HCT116 (cell line): ENCODE results near the gene KHNYN. TPM values are rescaled to one million over a fixed set of nuclear protein-coding genes. Genes with fewer than 3 reads are reported as not detected.

Experiments used
- ATAC-seq: fragments of 200-7000 bp; cut with Tn5 transposase; 2 replicates; pipeline ENCODE4 v1.9.1; 2020; ENCODE audit warnings: mild to moderate bottlenecking, moderate library complexity
- BruUV-seq: library from RNA; stranded (reverse); fragments of 400-500 nt; replicated peaks from 2 replicates; lab custom pipeline; 2021; lab: Mats Ljungman, UMichigan
- CTCF ChIA-PET: fragments of 300-600 bp; sonication (Branson Sonifier 250); formaldehyde crosslinking; loops from one replicate; lab custom pipeline; 2021; ENCODE audit warnings: antibody characterized with exemption; lab: Charles Lee
- POLR2A ChIA-PET: fragments of 300-600, 350-600 bp; sonication (Branson Sonifier 250); formaldehyde crosslinking; loops from one replicate; lab custom pipeline; 2021; ENCODE audit warnings: antibody characterized with exemption; lab: Charles Lee
- RAD21 ChIA-PET, 2 experiments: fragments of 300-600 bp; sonication (Branson Sonifier 250); formaldehyde crosslinking; loops; one replicate each; lab custom pipeline; 2023; ENCODE audit warnings: low total read pairs in 2 of 2; ENCODE audit not compliant: uncharacterized antibody in 2 of 2, unreplicated experiment in 2 of 2, low non-redundant PET in 1 of 2; lab: Charles Lee
- DNase-seq: peaks from one replicate; pipeline ENCODE4 v3.0.0-alpha.2; 2010; ENCODE audit warnings: low read depth, low spot score
- H2AFZ ChIP-seq: fragments of 200-600 bp; shearing (Covaris generic), sonication (generic); 2 replicates; pipeline ENCODE4 v1.6.1; 2017; ENCODE audit warnings: low read depth, mixed run types, mixed read lengths, antibody characterized with exemption, low read length; ENCODE audit not compliant: poor library complexity, severe bottlenecking
- H3K27ac ChIP-seq: 2 replicates; pipeline ENCODE4 v1.5.1; 2012; ENCODE audit warnings: low read depth, low read length
- H3K27me3 ChIP-seq: fragments of 200-600 bp; sonication (generic); 2 replicates; pipeline ENCODE4 v1.6.1; 2016; ENCODE audit warnings: mixed run types, low read length, mixed read lengths; ENCODE audit not compliant: insufficient read depth
- H3K36me3 ChIP-seq, 2 experiments: fragments of 200-500 bp in 1 of 2; fragments of 200-600 bp in 1 of 2; sonication (Bioruptor generic) in 1 of 2; sonication (generic) in 1 of 2; 2 replicates each; pipeline versions ENCODE4 v1.5.1 to v1.6.1; 2014 to 2016; ENCODE audit warnings: low read length in 2 of 2, inconsistent platforms in 1 of 2, mixed read lengths in 1 of 2, mixed run types in 1 of 2; ENCODE audit not compliant: insufficient read depth in 2 of 2, control insufficient read depth in 1 of 2
- H3K4me1 ChIP-seq, 2 experiments: fragments of 200-600 bp in 1 of 2; sonication (generic) in 1 of 2; 2 replicates each; pipeline versions ENCODE4 v1.5.1 to v1.6.1; 2012 to 2017; ENCODE audit warnings: low read length in 2 of 2, inconsistent platforms in 1 of 2, mild to moderate bottlenecking in 1 of 2, mixed read lengths in 1 of 2, mixed run types in 1 of 2, moderate library complexity in 1 of 2; ENCODE audit not compliant: insufficient read depth in 2 of 2, control insufficient read depth in 1 of 2
- H3K4me2 ChIP-seq: fragments of 200-600 bp; sonication (generic); 2 replicates; pipeline ENCODE4 v1.6.1; 2017; ENCODE audit warnings: mixed run types, low read length, mixed read lengths
- H3K4me3 ChIP-seq, 2 experiments: fragments of 200-600 bp in 1 of 2; sonication (generic) in 1 of 2; replicated peaks in 1 of 2; 2 replicates each; pipeline ENCODE4 v1.5.1; 2011 to 2016; ENCODE audit warnings: low read length in 2 of 2, control low read depth in 1 of 2, low read depth in 1 of 2, mild to moderate bottlenecking in 1 of 2, mixed read lengths in 1 of 2, mixed run types in 1 of 2
- H3K79me2 ChIP-seq: fragments of 200-600 bp; sonication (generic); 2 replicates; pipeline ENCODE4 v1.6.1; 2017; ENCODE audit warnings: mild to moderate bottlenecking, mixed run types, low read length, moderate library complexity, mixed read lengths; ENCODE audit not compliant: insufficient read depth
- H3K9ac ChIP-seq: fragments of 200-600 bp; sonication (generic); 2 replicates; pipeline ENCODE4 v1.6.1; 2016; ENCODE audit warnings: low read length, mixed read lengths
- H3K9me2 ChIP-seq: fragments of 200-600 bp; sonication (generic), shearing (Covaris generic); 2 replicates; pipeline ENCODE4 v1.6.1; 2017; ENCODE audit warnings: mixed run types, mild to moderate bottlenecking, moderate library complexity; ENCODE audit not compliant: insufficient read depth
- H3K9me3 ChIP-seq, 2 experiments: fragments of 200-500 bp in 1 of 2; fragments of 200-600 bp in 1 of 2; sonication (Bioruptor generic) in 1 of 2; sonication (generic) in 1 of 2; 2 replicates each; pipeline ENCODE4 v1.6.1; 2014 to 2017; ENCODE audit warnings: low read length in 2 of 2, mixed read lengths in 2 of 2, inconsistent platforms in 1 of 2, low read depth in 1 of 2, mild to moderate bottlenecking in 1 of 2, mixed run types in 1 of 2, moderate library complexity in 1 of 2; ENCODE audit not compliant: control insufficient read depth in 1 of 2, insufficient read depth in 1 of 2
- H4K20me1 ChIP-seq: fragments of 200-600 bp; sonication (generic), shearing (Covaris generic); 2 replicates; pipeline ENCODE4 v1.6.1; 2017; ENCODE audit warnings: mixed run types, mild to moderate bottlenecking, moderate library complexity; ENCODE audit not compliant: insufficient read depth
- CBX3 ChIP-seq: IDR thresholded peaks from 2 replicates; pipeline ENCODE4 v1.6.1; 2012; ENCODE audit warnings: low read depth
- CEBPB ChIP-seq: IDR thresholded peaks from 2 replicates; pipeline ENCODE4 v1.6.1; 2012; ENCODE audit warnings: low read depth
- POLR2A ChIP-seq: IDR thresholded peaks from 2 replicates; pipeline ENCODE4 v1.7.0; 2011; ENCODE audit warnings: borderline replicate concordance; ENCODE audit not compliant: insufficient read depth, insufficient read length; ENCODE audit errors: extremely low read depth
- POLR2AphosphoS5 ChIP-seq: IDR thresholded peaks from 2 replicates; pipeline ENCODE4 v1.6.1; 2011; ENCODE audit warnings: mild to moderate bottlenecking, low read depth, low read length, moderate library complexity
- ZBTB33 ChIP-seq: IDR thresholded peaks from 2 replicates; pipeline ENCODE4 v1.6.1; 2011; ENCODE audit warnings: mild to moderate bottlenecking, low read length, moderate library complexity; ENCODE audit not compliant: insufficient replicate concordance; ENCODE audit errors: extremely low read depth
- ZNF274 ChIP-seq: fragments of 200-500 bp; sonication (Bioruptor generic); IDR thresholded peaks from 2 replicates; pipeline ENCODE4 v1.6.1; 2014; ENCODE audit warnings: mild to moderate bottlenecking, low read depth, low read length, inconsistent platforms
- intact Hi-C: fragments of 100-400 bp; cut with micrococcal nuclease; formaldehyde crosslinking; loops from 2 replicates; pipeline ENCODE4 v1.10.0; 2022
- total RNA-seq: library from RNA; stranded (reverse); gene quantifications from one replicate; pipeline ENCODE4 v1.2.1, GENCODE V29; 2021; ENCODE audit not compliant: unreplicated experiment

Gene KHNYN
- total RNA-seq, 1 experiment from 2014 or later = 50.1 TPM

- intact Hi-C loops = no loop called here
- H3K9me2 ChIP-seq = no peaks in the 10 kb centered on the region
- no peak for TF ChIP-seq POLR2A
- TF ChIP-seq ZBTB33 = no peak
- TF ChIP-seq POLR2AphosphoS5 = no peak
- no peak for TF ChIP-seq CEBPB
- TF ChIP-seq ZNF274 = no peak
- no peak for TF ChIP-seq CBX3
- no peak overlapping the region for H3K4me3 ChIP-seq
- H3K27ac ChIP-seq = no peak overlapping the region
- ChIA-PET CTCF (interaction anchor here (1.5 to 3.5 kb wide), 3 partner anchors 20 to 76 kb away, joined by 5 to 11 read pairs (median 6); partner anchors contain the start of genes CBLN3 and KHNYN), POLR2A (no interaction called here), RAD21 (no interaction called here)
- DNase-seq (no peak), ATAC-seq (no peak)
- no peak overlapping the region for H3K9ac ChIP-seq
- H3K36me3 ChIP-seq = no peaks in the 10 kb centered on the region
- H2AFZ ChIP-seq = no peak overlapping the region
- BruUV-seq = no TSS peak
- no peak overlapping the region for H3K4me2 ChIP-seq
- no peaks in the 10 kb centered on the region for H3K27me3 ChIP-seq
- H4K20me1 ChIP-seq = no peaks in the 10 kb centered on the region
- H3K9me3 ChIP-seq = no peaks in the 10 kb centered on the region
- no peaks in the 10 kb centered on the region for H3K4me1 ChIP-seq
- no peaks in the 10 kb centered on the region for H3K79me2 ChIP-seq
Measured at GRCh38 chr14:24409956-24410355, 19.8 kb upstream of the KHNYN start.
